ENCODE measurements around the gene CYYR1.

CYYR1 gene

GRCh38 chr21:26539566-26539965 lies 33.5 kb downstream of the CYYR1 start:
- H3K4me3 ChIP-seq (ENCODE audit: low read depth, low read length), result no peak overlapping the region
- no peak for TF ChIP-seq CTCF (IDR thresholded peaks at IDR 0.05; ENCODE audit: borderline replicate concordance, insufficient read depth, low read depth, low read length)

GRCh38 chr21:26534517-26534916 lies 38.6 kb downstream of the CYYR1 start:
- no peak overlapping the region for H3K4me3 ChIP-seq (ENCODE audit: low read depth, low read length)
- no peak for TF ChIP-seq CTCF (IDR thresholded peaks at IDR 0.05; ENCODE audit: borderline replicate concordance, insufficient read depth, low read depth, low read length)

- no peak for TF ChIP-seq CTCF (IDR thresholded peaks at IDR 0.05; ENCODE audit: borderline replicate concordance, insufficient read depth, low read depth, low read length)
- no peak overlapping the region for H3K4me3 ChIP-seq (ENCODE audit: low read depth, low read length)
These were observed 40.9 kb downstream of the CYYR1 start for GRCh38 chr21:26532208-26532607.

- H3K4me3 ChIP-seq (ENCODE audit: low read depth, low read length), result no peak overlapping the region
- TF ChIP-seq CTCF (IDR thresholded peaks at IDR 0.05; ENCODE audit: borderline replicate concordance, insufficient read depth, low read depth, low read length), result no peak
These were observed 43.6 kb downstream of the CYYR1 start for GRCh38 chr21:26529526-26529925.

- no peak for TF ChIP-seq CTCF (IDR thresholded peaks at IDR 0.05; ENCODE audit: borderline replicate concordance, insufficient read depth, low read depth, low read length)
- H3K4me3 ChIP-seq (ENCODE audit: low read depth, low read length), result no peak overlapping the region
These were observed 44.2 kb downstream of the CYYR1 start for GRCh38 chr21:26528882-26529281.

GRCh38 chr21:26522704-26523103 lies 50.4 kb downstream of the CYYR1 start:
- TF ChIP-seq CTCF (IDR thresholded peaks at IDR 0.05; ENCODE audit: borderline replicate concordance, insufficient read depth, low read depth, low read length), result no peak
- H3K4me3 ChIP-seq (ENCODE audit: low read depth, low read length), result no peak overlapping the region

- TF ChIP-seq CTCF (IDR thresholded peaks at IDR 0.05; ENCODE audit: borderline replicate concordance, insufficient read depth, low read depth, low read length), result no peak
- H3K4me3 ChIP-seq (ENCODE audit: low read depth, low read length), result no peak overlapping the region
These were observed 53.9 kb downstream of the CYYR1 start for GRCh38 chr21:26519142-26519541.

All from GM12875 (cell line).